Measurements from ENCODE around the gene PKHD1. TPM values are rescaled to one million over a fixed set of nuclear protein-coding genes. Genes with fewer than 3 reads are reported as not detected.

PKHD1 gene
- total and polyA plus RNA-seq, 2 of the 13 experiments (the other 11 are each of a cell fraction or from before 2014, with no cell fraction given) = 0.01 to 0.13 TPM

DNA sequence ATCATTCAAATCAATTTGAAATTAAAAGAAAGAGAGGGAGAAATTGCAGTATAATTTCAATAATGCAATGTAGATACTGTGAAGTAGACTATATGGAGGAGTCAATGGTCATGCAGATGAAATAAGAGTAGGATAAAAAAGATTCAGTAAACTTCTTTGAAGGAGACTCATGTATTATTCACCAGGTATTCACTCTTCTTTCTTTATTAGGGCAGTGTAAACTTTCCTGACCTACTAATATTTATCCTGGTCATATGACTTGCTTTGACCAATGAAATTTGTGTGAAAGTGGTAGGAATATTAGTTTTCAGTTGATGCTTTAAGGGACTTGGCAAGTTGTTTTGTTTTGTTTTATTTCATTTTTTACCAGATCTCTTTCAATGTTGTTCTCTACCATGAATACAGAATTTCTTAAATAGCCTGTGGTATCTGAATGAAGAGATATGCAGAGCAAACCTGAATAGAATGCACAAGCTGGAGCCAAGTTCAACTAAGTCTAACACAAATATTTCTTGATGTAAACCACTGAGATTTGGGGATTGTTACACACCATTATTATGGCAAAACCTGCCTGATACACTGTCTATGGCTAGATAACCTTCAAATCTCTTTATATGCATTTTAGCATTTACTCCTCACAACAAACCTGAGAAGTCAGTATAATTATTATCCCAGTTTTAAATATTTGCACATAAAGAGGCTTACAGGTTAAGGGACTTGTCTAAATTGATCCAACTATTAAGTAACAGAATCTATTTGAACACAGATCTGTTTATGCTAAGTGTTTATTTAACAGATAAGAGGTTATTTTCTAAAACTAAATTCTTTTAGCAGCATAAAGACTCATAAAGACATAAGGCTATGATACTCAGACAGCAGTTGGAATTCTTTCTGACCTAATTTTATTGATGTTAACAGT is 311.2 kb downstream of the PKHD1 start (continued):
- no peak for TF ChIP-seq TFAP4 (IDR thresholded peaks at IDR 0.05; ENCODE audit: borderline replicate concordance, low read depth)
- TF ChIP-seq ZNF776 (CRISPR knock-in tag; IDR thresholded peaks at IDR 0.05) = no peak
- no peak for TF ChIP-seq ZNF225 (CRISPR knock-in tag; IDR thresholded peaks at IDR 0.05)
- TF ChIP-seq, protein P1, sequence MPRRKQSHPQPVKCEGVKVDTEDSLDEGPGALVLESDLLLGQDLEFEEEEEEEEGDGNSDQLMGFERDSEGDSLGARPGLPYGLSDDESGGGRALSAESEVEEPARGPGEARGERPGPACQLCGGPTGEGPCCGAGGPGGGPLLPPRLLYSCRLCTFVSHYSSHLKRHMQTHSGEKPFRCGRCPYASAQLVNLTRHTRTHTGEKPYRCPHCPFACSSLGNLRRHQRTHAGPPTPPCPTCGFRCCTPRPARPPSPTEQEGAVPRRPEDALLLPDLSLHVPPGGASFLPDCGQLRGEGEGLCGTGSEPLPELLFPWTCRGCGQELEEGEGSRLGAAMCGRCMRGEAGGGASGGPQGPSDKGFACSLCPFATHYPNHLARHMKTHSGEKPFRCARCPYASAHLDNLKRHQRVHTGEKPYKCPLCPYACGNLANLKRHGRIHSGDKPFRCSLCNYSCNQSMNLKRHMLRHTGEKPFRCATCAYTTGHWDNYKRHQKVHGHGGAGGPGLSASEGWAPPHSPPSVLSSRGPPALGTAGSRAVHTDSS (CRISPR knock-in tag; conservative IDR thresholded peaks at IDR 0.05) = no peak
- TF ChIP-seq ZMYM2 (CRISPR knock-in tag; IDR thresholded peaks at IDR 0.05) = no peak

- ATAC-seq (no peak), DNase-seq (ENCODE audit: low spot score) (no peak), FAIRE-seq (no peak)
- intact Hi-C loops (cut with micrococcal nuclease; ENCODE audit: unreplicated experiment) = no loop called here
- H3K36me3 ChIP-seq (replicated peaks in 1 of 2; ENCODE audit: control insufficient read depth in 1 of 2, insufficient read depth in 2 of 2, low read length in 2 of 2) = no peaks in the 10 kb centered on the region
- CTCF ChIA-PET (ENCODE audit: low intra/inter-chr PET ratio, low total read pairs) = no interaction called here
- H2AFZ ChIP-seq (ENCODE audit: low read length) = no peak overlapping the region
- H3K27me3 ChIP-seq (ENCODE audit: control insufficient read depth in 1 of 2, insufficient read depth in 2 of 2, low read length in 2 of 2) = no peaks in the 10 kb centered on the region
- no TSS peak for BruUV-seq (replicated peaks)
- H4K20me1 ChIP-seq (ENCODE audit: insufficient read depth, low read length) = no peaks in the 10 kb centered on the region
- no peak overlapping the region for H3K4me3 ChIP-seq (replicated peaks in 1 of 3; ENCODE audit: insufficient read depth in 1 of 3, low read depth in 2 of 3, low read length in 3 of 3)
- no peaks in the 10 kb centered on the region for H3K79me2 ChIP-seq (ENCODE audit: insufficient read depth, low read length)
- no peak overlapping the region for H3K27ac ChIP-seq (ENCODE audit: extremely low read length, insufficient read depth, low read length)
- H3K9ac ChIP-seq (ENCODE audit: insufficient read depth, low read depth, low read length) = no peak overlapping the region
- no peaks in the 10 kb centered on the region for H3K4me1 ChIP-seq (ENCODE audit: insufficient read depth, low read length)
- no peak overlapping the region for H3K4me2 ChIP-seq (ENCODE audit: low read depth, low read length)
- in situ Hi-C loops (cut with HindIII; ENCODE audit: extremely low pct_ligation_motif_present, low pct_unique_long_range_greater_than_20kb) = no loop called here
- TF ChIP-seq, protein P2, sequence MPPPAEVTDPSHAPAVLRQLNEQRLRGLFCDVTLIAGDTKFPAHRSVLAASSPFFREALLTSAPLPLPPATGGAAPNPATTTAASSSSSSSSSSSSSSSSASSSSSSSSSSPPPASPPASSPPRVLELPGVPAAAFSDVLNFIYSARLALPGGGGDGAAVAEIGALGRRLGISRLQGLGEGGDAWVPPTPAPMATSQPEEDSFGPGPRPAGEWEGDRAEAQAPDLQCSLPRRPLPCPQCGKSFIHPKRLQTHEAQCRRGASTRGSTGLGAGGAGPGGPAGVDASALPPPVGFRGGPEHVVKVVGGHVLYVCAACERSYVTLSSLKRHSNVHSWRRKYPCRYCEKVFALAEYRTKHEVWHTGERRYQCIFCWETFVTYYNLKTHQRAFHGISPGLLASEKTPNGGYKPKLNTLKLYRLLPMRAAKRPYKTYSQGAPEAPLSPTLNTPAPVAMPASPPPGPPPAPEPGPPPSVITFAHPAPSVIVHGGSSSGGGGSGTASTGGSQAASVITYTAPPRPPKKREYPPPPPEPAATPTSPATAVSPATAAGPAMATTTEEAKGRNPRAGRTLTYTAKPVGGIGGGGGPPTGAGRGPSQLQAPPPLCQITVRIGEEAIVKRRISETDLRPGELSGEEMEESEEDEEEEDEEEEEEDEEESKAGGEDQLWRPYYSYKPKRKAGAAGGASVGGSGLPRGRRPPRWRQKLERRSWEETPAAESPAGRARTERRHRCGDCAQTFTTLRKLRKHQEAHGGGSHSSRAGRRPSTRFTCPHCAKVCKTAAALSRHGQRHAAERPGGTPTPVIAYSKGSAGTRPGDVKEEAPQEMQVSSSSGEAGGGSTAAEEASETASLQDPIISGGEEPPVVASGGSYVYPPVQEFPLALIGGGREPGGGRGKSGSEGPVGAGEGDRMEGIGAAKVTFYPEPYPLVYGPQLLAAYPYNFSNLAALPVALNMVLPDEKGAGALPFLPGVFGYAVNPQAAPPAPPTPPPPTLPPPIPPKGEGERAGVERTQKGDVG (CRISPR knock-in tag; IDR thresholded peaks at IDR 0.05; ENCODE audit: borderline replicate concordance) = no peak
- TF ChIP-seq FIP1L1 (IDR thresholded peaks at IDR 0.05; ENCODE audit: borderline replicate concordance, insufficient read depth, low read depth, low read length) (no peak), HOMEZ (CRISPR knock-in tag; IDR thresholded peaks at IDR 0.05; ENCODE audit: low read depth) (no peak), ZNF235 (CRISPR knock-in tag; IDR thresholded peaks at IDR 0.05; ENCODE audit: borderline replicate concordance) (no peak), MBNL3 (CRISPR knock-in tag; conservative IDR thresholded peaks at IDR 0.05) (no peak)
- POLR2A ChIA-PET = no interaction called here
- no peaks in the 10 kb centered on the region for H3K9me3 ChIP-seq (ENCODE audit: low read length)
These were observed 319.3 kb downstream of the PKHD1 start for GRCh38 chr6:51768087-51768486.

Measured in HepG2 (cell line).